Measurements from ENCODE around the gene GGTLC1. TPM values are rescaled to one million over a fixed set of nuclear protein-coding genes. Genes with fewer than 3 reads are reported as not detected.

Gene GGTLC1
- total RNA-seq, 4 donors from 2014 or later: not detected

- H3K36me3 ChIP-seq: no peaks in the 10 kb centered on the region
- intact Hi-C loops (cut with DNase I): no loop called here
- no peak for DNase-seq (ENCODE audit: extremely low spot score)
- no peak overlapping the region for H3K27ac ChIP-seq (replicated peaks in 1 of 4)
- peaks cover 0 to 23% (median 0%) of the 10 kb centered on the region in 4 donors for H3K27me3 ChIP-seq
- WGBS: 81% methylated on average over 3 of the region's 3 CpGs
- TF ChIP-seq, protein P1, sequence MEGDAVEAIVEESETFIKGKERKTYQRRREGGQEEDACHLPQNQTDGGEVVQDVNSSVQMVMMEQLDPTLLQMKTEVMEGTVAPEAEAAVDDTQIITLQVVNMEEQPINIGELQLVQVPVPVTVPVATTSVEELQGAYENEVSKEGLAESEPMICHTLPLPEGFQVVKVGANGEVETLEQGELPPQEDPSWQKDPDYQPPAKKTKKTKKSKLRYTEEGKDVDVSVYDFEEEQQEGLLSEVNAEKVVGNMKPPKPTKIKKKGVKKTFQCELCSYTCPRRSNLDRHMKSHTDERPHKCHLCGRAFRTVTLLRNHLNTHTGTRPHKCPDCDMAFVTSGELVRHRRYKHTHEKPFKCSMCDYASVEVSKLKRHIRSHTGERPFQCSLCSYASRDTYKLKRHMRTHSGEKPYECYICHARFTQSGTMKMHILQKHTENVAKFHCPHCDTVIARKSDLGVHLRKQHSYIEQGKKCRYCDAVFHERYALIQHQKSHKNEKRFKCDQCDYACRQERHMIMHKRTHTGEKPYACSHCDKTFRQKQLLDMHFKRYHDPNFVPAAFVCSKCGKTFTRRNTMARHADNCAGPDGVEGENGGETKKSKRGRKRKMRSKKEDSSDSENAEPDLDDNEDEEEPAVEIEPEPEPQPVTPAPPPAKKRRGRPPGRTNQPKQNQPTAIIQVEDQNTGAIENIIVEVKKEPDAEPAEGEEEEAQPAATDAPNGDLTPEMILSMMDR (IDR thresholded peaks at IDR 0.05): no peak
- TF ChIP-seq POLR2A (IDR thresholded peaks at IDR 0.05; ENCODE audit: low read depth) (no peak), POLR2AphosphoS5 (IDR thresholded peaks at IDR 0.05) (no peak), EP300 (IDR thresholded peaks at IDR 0.05) (no peak)
- H3K9me3 ChIP-seq: no peaks in the 10 kb centered on the region
- no peaks in the 10 kb centered on the region for H3K4me1 ChIP-seq
- H3K4me3 ChIP-seq: no peak overlapping the region
Measured at GRCh38 chr20:24013953-24014352, 25.4 kb upstream of the GGTLC1 start.

GRCh38 chr20:24011282-24011681, 22.7 kb upstream of the GGTLC1 start:
- Histone ChIP-seq H3K9me3 (no peaks in the 10 kb centered on the region), H3K4me1 (no peaks in the 10 kb centered on the region), H3K27ac (replicated peaks in 1 of 4) (no peak overlapping the region), H3K36me3 (no peaks in the 10 kb centered on the region), H3K27me3 (peaks cover 0 to 13% (median 0%) of the 10 kb centered on the region in 4 donors), H3K4me3 (no peak overlapping the region)
- no peak for DNase-seq (ENCODE audit: extremely low spot score)
- WGBS: 82% methylated on average over 5 of the region's 6 CpGs
- TF ChIP-seq, protein P1 (IDR thresholded peaks at IDR 0.05): no peak
- no peak for TF ChIP-seq EP300 (IDR thresholded peaks at IDR 0.05)
- no peak for TF ChIP-seq POLR2AphosphoS5 (IDR thresholded peaks at IDR 0.05)
- no peak for TF ChIP-seq POLR2A (IDR thresholded peaks at IDR 0.05; ENCODE audit: low read depth)
- intact Hi-C loops (cut with DNase I): no loop called here

GRCh38 chr20:24007758-24008157, 19.2 kb upstream of the GGTLC1 start:
- no peak for DNase-seq (ENCODE audit: extremely low spot score)
- Histone ChIP-seq H3K4me1 (no peaks in the 10 kb centered on the region), H3K27me3 (peaks cover 0 to 11% (median 0%) of the 10 kb centered on the region in 4 donors), H3K4me3 (no peak overlapping the region), H3K9me3 (no peaks in the 10 kb centered on the region), H3K36me3 (no peaks in the 10 kb centered on the region), H3K27ac (replicated peaks in 1 of 4) (no peak overlapping the region)
- 88% methylated on average over 3 of the region's 3 CpGs for WGBS
- intact Hi-C loops (cut with DNase I): no loop called here
- TF ChIP-seq, protein P1 (IDR thresholded peaks at IDR 0.05): no peak

- 63% methylated on average over 8 of the region's 8 CpGs for WGBS
- Histone ChIP-seq H3K4me1 (no peaks in the 10 kb centered on the region), H3K27ac (replicated peaks in 1 of 4) (no peak overlapping the region), H3K4me3 (no peak overlapping the region), H3K27me3 (peaks cover 0 to 9% (median 0%) of the 10 kb centered on the region in 4 donors), H3K9me3 (no peaks in the 10 kb centered on the region), H3K36me3 (no peaks in the 10 kb centered on the region)
- intact Hi-C loops (cut with DNase I): no loop called here
- no peak for DNase-seq (ENCODE audit: extremely low spot score)
- TF ChIP-seq, protein P1 (IDR thresholded peaks at IDR 0.05): no peak
- TF ChIP-seq EP300 (IDR thresholded peaks at IDR 0.05): no peak
- TF ChIP-seq POLR2A (IDR thresholded peaks at IDR 0.05; ENCODE audit: low read depth): no peak
- TF ChIP-seq POLR2AphosphoS5 (IDR thresholded peaks at IDR 0.05): no peak
Measured at GRCh38 chr20:24007073-24007595, 18.6 kb upstream of the GGTLC1 start.

- TF ChIP-seq EP300 (IDR thresholded peaks at IDR 0.05) (no peak), POLR2AphosphoS5 (IDR thresholded peaks at IDR 0.05) (no peak), POLR2A (IDR thresholded peaks at IDR 0.05; ENCODE audit: low read depth) (no peak)
- TF ChIP-seq, protein P1 (IDR thresholded peaks at IDR 0.05): no peak
- Histone ChIP-seq H3K4me3 (no peak overlapping the region), H3K9me3 (no peaks in the 10 kb centered on the region), H3K4me1 (no peaks in the 10 kb centered on the region), H3K36me3 (no peaks in the 10 kb centered on the region), H3K27ac (replicated peaks in 1 of 4) (no peak overlapping the region), H3K27me3 (peaks cover 0 to 14% (median 0%) of the 10 kb centered on the region in 4 donors)
- intact Hi-C loops (cut with DNase I): no loop called here
- no peak for DNase-seq (ENCODE audit: extremely low spot score)
- 90% methylated on average over 7 of the region's 7 CpGs for WGBS
Measured at GRCh38 chr20:24006626-24007025, 18.0 kb upstream of the GGTLC1 start.
